WTC11 (cell line): ENCODE data around the gene GCC1.

ENCODE experiments used
- ATF1 ChIP-seq: sonication (generic); formaldehyde crosslinking; IDR thresholded peaks from 2 replicates; pipeline ENCODE4 v1.8.1; 2023; ENCODE audit warnings: mild to moderate bottlenecking, moderate library complexity, missing genetic modification reagents
- CTCF ChIP-seq: fragments of 200-600 bp; IDR thresholded peaks from 2 replicates; pipeline ENCODE4 v1.8.0; 2022; ENCODE audit warnings: antibody characterized with exemption
- ERG ChIP-seq: fragments of 250-450 bp; sonication (Bioruptor Pico); IDR thresholded peaks from 2 replicates; pipeline ENCODE4 v1.8.0; 2021; ENCODE audit warnings: mild to moderate bottlenecking
- IRF2 ChIP-seq: sonication (generic); formaldehyde crosslinking; IDR thresholded peaks from 2 replicates; pipeline ENCODE4 v1.8.0; 2022; ENCODE audit warnings: low read depth, missing genetic modification reagents, borderline replicate concordance
- JUN ChIP-seq: sonication (generic); formaldehyde crosslinking; IDR thresholded peaks from 2 replicates; pipeline ENCODE4 v1.8.0; 2023; ENCODE audit warnings: mild to moderate bottlenecking, missing genetic modification reagents
- MAX ChIP-seq: sonication (generic); formaldehyde crosslinking; IDR thresholded peaks from 2 replicates; pipeline ENCODE4 v1.8.0; 2022; ENCODE audit warnings: mild to moderate bottlenecking, missing genetic modification reagents
- RELA ChIP-seq: sonication (generic); formaldehyde crosslinking; IDR thresholded peaks from 2 replicates; pipeline ENCODE4 v1.8.1; 2022; ENCODE audit warnings: missing genetic modification reagents, mild to moderate bottlenecking, borderline replicate concordance
- SP1 ChIP-seq: sonication (generic); formaldehyde crosslinking; conservative IDR thresholded peaks from 2 replicates; pipeline ENCODE4 v1.8.1; 2022; ENCODE audit warnings: missing genetic modification reagents
- TP53 ChIP-seq: sonication (generic); formaldehyde crosslinking; IDR thresholded peaks from 2 replicates; pipeline ENCODE4 v1.8.1; 2023; ENCODE audit warnings: mild to moderate bottlenecking, missing genetic modification reagents
- ZBTB21 ChIP-seq: sonication (generic); formaldehyde crosslinking; IDR thresholded peaks from 2 replicates; pipeline ENCODE4 v1.8.1; 2023; ENCODE audit warnings: mild to moderate bottlenecking, missing genetic modification reagents, borderline replicate concordance
- ZNF232 ChIP-seq: sonication (generic); formaldehyde crosslinking; IDR thresholded peaks from 2 replicates; pipeline ENCODE4 v1.8.0; 2022; ENCODE audit warnings: mild to moderate bottlenecking, missing genetic modification reagents
- TF ChIP-seq, protein P1 (sequence below): sonication (generic); formaldehyde crosslinking; IDR thresholded peaks from 2 replicates; pipeline ENCODE4 v1.8.1; 2022; ENCODE audit warnings: low read depth, missing genetic modification reagents, borderline replicate concordance
- TF ChIP-seq, protein P2 (sequence below): sonication (generic); formaldehyde crosslinking; IDR thresholded peaks from 2 replicates; pipeline ENCODE4 v1.8.1; 2023; ENCODE audit warnings: mild to moderate bottlenecking, missing genetic modification reagents, moderate library complexity

DNA sequence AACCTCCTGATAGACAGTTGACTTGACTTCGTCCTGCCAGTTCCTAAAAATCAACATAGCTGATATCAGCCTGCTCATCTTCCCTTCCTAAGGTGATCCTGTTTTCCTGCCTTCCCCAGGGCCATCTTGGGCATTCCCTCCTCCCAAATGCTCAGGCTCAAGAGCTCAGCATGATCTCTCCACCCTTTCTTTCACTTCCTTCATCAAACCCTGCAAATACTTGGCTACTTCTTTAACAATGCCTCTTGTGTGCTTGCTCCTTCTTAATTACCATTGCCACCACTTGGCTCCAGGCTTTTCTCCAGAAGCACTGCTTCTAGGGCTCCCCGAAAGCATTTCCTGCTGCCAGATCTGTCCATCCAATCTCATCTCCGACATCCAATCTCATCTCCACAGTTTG lies 15.5 kb upstream of the GCC1 start:
- TF ChIP-seq CTCF (no peak), ZBTB21 (CRISPR knock-in tag) (no peak), MAX (CRISPR knock-in tag) (no peak), JUN (CRISPR knock-in tag) (no peak), ERG (no peak), IRF2 (CRISPR knock-in tag) (no peak), SP1 (CRISPR knock-in tag) (no peak), ATF1 (CRISPR knock-in tag) (no peak), TP53 (no peak), RELA (CRISPR knock-in tag) (no peak), ZNF232 (no peak)
- TF ChIP-seq, protein P1, sequence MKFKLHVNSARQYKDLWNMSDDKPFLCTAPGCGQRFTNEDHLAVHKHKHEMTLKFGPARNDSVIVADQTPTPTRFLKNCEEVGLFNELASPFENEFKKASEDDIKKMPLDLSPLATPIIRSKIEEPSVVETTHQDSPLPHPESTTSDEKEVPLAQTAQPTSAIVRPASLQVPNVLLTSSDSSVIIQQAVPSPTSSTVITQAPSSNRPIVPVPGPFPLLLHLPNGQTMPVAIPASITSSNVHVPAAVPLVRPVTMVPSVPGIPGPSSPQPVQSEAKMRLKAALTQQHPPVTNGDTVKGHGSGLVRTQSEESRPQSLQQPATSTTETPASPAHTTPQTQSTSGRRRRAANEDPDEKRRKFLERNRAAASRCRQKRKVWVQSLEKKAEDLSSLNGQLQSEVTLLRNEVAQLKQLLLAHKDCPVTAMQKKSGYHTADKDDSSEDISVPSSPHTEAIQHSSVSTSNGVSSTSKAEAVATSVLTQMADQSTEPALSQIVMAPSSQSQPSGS (CRISPR knock-in tag) = no peak
- TF ChIP-seq, protein P2, sequence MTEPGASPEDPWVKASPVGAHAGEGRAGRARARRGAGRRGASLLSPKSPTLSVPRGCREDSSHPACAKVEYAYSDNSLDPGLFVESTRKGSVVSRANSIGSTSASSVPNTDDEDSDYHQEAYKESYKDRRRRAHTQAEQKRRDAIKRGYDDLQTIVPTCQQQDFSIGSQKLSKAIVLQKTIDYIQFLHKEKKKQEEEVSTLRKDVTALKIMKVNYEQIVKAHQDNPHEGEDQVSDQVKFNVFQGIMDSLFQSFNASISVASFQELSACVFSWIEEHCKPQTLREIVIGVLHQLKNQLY (CRISPR knock-in tag) = no peak
